K562 (cell line): Measurements from ENCODE around the gene KCNK3. TPM values are rescaled to one million over a fixed set of nuclear protein-coding genes. Genes with fewer than 3 reads are reported as not detected.

ENCODE experiments used
- GATA2 ChIP-seq: sonication (generic); formaldehyde crosslinking; IDR thresholded peaks from 2 replicates; pipeline ENCODE4 v1.4.0; 2020; ENCODE audit warnings: mild to moderate bottlenecking, missing genetic modification reagents
- NFIC ChIP-seq: fragments of 450-650 bp; IDR thresholded peaks from 2 replicates; pipeline ENCODE4 v1.6.1; 2017; ENCODE audit warnings: mild to moderate bottlenecking, inconsistent platforms
- NR3C1 ChIP-seq: sonication (generic); formaldehyde crosslinking; IDR thresholded peaks from 2 replicates; pipeline ENCODE4 v1.8.1; 2022; ENCODE audit warnings: missing genetic modification reagents
- RBM15 ChIP-seq: fragments of 200-400 bp; formaldehyde crosslinking; IDR thresholded peaks from 2 replicates; pipeline ENCODE4 v1.6.1; 2018; ENCODE audit warnings: mild to moderate bottlenecking, low read length, moderate library complexity; ENCODE audit not compliant: insufficient read depth
- RFX5 ChIP-seq: IDR thresholded peaks from 2 replicates; pipeline ENCODE4 v1.6.1; 2011; ENCODE audit warnings: low read depth, mild to moderate bottlenecking, improper control_type of control experiment, low read length
- TCF3 ChIP-seq: sonication (generic); formaldehyde crosslinking; IDR thresholded peaks from 2 replicates; pipeline ENCODE4 v1.4.0; 2020; ENCODE audit warnings: mild to moderate bottlenecking, missing genetic modification reagents
- U2AF1 ChIP-seq: fragments of 200-400 bp; formaldehyde crosslinking; optimal IDR thresholded peaks from 2 replicates; pipeline ENCODE3; 2017; ENCODE audit warnings: mild to moderate bottlenecking, low read depth, low read length, moderate library complexity
- ZEB2 ChIP-seq: fragments of 450-650 bp; IDR thresholded peaks from 2 replicates; pipeline ENCODE4 v1.6.1; 2016
- ZNF224 ChIP-seq: sonication (generic); formaldehyde crosslinking; IDR thresholded peaks from 2 replicates; pipeline ENCODE4 v1.8.0; 2022; ENCODE audit warnings: mild to moderate bottlenecking, missing genetic modification reagents
- ZNF311 ChIP-seq: fragments of 250-450 bp; sonication (Bioruptor Pico); IDR thresholded peaks from 2 replicates; pipeline ENCODE4 v1.4.0; 2020; ENCODE audit warnings: mild to moderate bottlenecking, moderate library complexity
- ZNF583 ChIP-seq: fragments of 250-450 bp; sonication (Bioruptor Pico); IDR thresholded peaks from 2 replicates; pipeline ENCODE4 v1.4.0; 2020
- polyA plus RNA-seq, 8 experiments: library from polyadenylated mRNA; depleted of rRNA in 4 of 8; stranded (reverse) in 5 of 8; unstranded in 3 of 8; fragments of >200 nt; fragmentation: Nextera tagmentation in 2 of 8; fragmentation: Illumina TruSeq in 1 of 8; extraction: Ambion mirVana in 2 of 8; extraction: Trizol in 1 of 8; gene quantifications; 2 replicates each; pipeline versions ENCODE4 v1.2.1 to v1.2.3, GENCODE V29; 2011 to 2014; ENCODE audit warnings: inconsistent platforms in 1 of 8, missing spikeins in 1 of 8
- total RNA-seq, 7 experiments: library from RNA; depleted of rRNA in 6 of 7; stranded (reverse); fragments of >200 nt in 6 of 7; fragmentation: Illumina TruSeq in 2 of 7; extraction: Trizol in 2 of 7; gene quantifications; 2 replicates each; pipeline versions ENCODE4 v1.2.1 to v1.2.3, GENCODE V29; 2011 to 2021; ENCODE audit warnings: low replicate concordance in 1 of 7
- TF ChIP-seq, protein P1 (sequence below): fragments of 200-800 bp; sonication (Bioruptor generic); IDR thresholded peaks from 2 replicates; pipeline ENCODE4 v1.6.1; 2016; ENCODE audit warnings: missing genetic modification characterization, missing compliant biosample characterization
- TF ChIP-seq, protein P2 (sequence below): fragments of 250-450 bp; sonication (Bioruptor Pico); IDR thresholded peaks from 2 replicates; pipeline ENCODE4 v1.5.0; 2021
- TF ChIP-seq, protein P3 (sequence below), 2 experiments: fragments of 250-450 bp in 1 of 2; fragments of 450-650 bp in 1 of 2; sonication (Bioruptor Pico) in 1 of 2; IDR thresholded peaks; 2 replicates each; pipeline versions ENCODE4 v1.6.1 to v1.8.0; 2016 to 2021; ENCODE audit warnings: mild to moderate bottlenecking in 2 of 2, moderate library complexity in 2 of 2, missing compliant biosample characterization in 1 of 2, missing genetic modification characterization in 1 of 2
- TF ChIP-seq, protein P4 (sequence below): sonication (generic); formaldehyde crosslinking; IDR thresholded peaks from 2 replicates; pipeline ENCODE4 v1.8.0; 2022; ENCODE audit warnings: missing genetic modification reagents, mild to moderate bottlenecking, borderline replicate concordance
- TF ChIP-seq, protein P5 (sequence below): fragments of 450-650 bp; formaldehyde crosslinking; IDR thresholded peaks from 2 replicates; pipeline ENCODE4 v1.4.0; 2020; ENCODE audit warnings: mild to moderate bottlenecking, mixed read lengths

Gene KCNK3
- total and polyA plus RNA-seq, 9 of the 15 experiments (the other 6 are each of a cell fraction or from before 2014, with no cell fraction given): 0.01 to 0.20 (median 0.07) TPM; not detected in 5

DNA sequence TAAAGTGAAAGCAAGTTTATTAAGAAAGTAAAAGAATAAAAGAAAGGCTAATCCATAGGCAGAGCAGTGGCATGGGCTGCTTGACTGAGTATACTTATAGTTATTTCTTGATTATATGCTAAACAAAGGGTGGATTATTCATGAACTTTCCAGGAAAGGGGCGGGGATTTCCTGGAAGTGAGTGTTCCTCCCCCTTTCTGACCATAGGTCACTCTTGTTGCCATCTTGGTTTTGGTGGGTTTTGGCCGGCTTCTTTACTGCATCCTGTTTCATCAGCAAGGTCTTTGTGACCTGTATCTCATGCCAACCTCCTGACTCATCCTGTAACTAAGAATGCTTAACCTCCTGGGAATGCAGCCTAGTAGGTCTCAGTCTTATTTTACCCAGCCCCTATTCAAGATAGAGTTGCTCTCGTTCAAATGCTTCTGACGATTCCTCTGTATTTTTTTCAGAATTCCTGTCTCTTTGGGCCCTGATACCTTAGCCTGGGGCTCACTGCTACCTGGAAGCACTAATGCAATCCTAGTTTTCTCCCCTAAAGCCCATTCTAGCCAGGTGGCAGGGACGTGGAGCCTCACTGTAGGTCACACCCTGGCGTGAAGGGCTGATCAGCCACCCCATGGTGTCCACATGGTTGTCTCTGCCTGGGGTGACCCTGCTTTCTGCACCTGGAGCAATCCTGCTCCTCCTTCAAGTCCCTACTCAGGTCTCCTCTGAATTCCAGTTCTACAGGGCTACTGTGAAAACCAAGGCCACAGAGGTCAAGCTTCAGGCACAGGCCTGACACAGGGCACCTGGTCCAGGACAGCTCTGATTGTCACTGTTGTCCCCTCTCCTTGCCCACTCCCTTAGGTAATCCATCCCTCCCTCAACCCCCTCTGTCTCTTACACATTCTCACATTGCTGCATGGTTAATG lies 65.6 kb downstream of the KCNK3 start (continued):
- TF ChIP-seq, protein P1, sequence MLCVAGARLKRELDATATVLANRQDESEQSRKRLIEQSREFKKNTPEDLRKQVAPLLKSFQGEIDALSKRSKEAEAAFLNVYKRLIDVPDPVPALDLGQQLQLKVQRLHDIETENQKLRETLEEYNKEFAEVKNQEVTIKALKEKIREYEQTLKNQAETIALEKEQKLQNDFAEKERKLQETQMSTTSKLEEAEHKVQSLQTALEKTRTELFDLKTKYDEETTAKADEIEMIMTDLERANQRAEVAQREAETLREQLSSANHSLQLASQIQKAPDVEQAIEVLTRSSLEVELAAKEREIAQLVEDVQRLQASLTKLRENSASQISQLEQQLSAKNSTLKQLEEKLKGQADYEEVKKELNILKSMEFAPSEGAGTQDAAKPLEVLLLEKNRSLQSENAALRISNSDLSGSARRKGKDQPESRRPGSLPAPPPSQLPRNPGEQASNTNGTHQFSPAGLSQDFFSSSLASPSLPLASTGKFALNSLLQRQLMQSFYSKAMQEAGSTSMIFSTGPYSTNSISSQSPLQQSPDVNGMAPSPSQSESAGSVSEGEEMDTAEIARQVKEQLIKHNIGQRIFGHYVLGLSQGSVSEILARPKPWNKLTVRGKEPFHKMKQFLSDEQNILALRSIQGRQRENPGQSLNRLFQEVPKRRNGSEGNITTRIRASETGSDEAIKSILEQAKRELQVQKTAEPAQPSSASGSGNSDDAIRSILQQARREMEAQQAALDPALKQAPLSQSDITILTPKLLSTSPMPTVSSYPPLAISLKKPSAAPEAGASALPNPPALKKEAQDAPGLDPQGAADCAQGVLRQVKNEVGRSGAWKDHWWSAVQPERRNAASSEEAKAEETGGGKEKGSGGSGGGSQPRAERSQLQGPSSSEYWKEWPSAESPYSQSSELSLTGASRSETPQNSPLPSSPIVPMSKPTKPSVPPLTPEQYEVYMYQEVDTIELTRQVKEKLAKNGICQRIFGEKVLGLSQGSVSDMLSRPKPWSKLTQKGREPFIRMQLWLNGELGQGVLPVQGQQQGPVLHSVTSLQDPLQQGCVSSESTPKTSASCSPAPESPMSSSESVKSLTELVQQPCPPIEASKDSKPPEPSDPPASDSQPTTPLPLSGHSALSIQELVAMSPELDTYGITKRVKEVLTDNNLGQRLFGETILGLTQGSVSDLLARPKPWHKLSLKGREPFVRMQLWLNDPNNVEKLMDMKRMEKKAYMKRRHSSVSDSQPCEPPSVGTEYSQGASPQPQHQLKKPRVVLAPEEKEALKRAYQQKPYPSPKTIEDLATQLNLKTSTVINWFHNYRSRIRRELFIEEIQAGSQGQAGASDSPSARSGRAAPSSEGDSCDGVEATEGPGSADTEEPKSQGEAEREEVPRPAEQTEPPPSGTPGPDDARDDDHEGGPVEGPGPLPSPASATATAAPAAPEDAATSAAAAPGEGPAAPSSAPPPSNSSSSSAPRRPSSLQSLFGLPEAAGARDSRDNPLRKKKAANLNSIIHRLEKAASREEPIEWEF (CRISPR knock-in tag): 0 out of 2 replicates have a peak, but pooled peaks have one; percentile 28
- TF ChIP-seq NR3C1: no peak
- 0 out of 2 replicates have a peak, but pooled peaks have one; percentile 19 for TF ChIP-seq TCF3 (CRISPR knock-in tag)
- TF ChIP-seq ZNF583 (CRISPR knock-in tag): peak; percentile 83; the same call in 1 of the 2 replicates
- TF ChIP-seq RBM15: no peak
- 0 out of 2 replicates have a peak, but pooled peaks have one; percentile 27 for TF ChIP-seq NFIC
- TF ChIP-seq GATA2 (CRISPR knock-in tag): no peak
- TF ChIP-seq ZNF224: no peak
- TF ChIP-seq ZEB2: peak; percentile 68
- TF ChIP-seq, protein P2, sequence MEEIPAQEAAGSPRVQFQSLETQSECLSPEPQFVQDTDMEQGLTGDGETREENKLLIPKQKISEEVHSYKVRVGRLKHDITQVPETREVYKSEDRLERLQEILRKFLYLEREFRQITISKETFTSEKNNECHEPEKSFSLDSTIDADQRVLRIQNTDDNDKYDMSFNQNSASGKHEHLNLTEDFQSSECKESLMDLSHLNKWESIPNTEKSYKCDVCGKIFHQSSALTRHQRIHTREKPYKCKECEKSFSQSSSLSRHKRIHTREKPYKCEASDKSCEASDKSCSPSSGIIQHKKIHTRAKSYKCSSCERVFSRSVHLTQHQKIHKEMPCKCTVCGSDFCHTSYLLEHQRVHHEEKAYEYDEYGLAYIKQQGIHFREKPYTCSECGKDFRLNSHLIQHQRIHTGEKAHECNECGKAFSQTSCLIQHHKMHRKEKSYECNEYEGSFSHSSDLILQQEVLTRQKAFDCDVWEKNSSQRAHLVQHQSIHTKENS: no peak
- TF ChIP-seq ZNF311 (CRISPR knock-in tag): no peak; the same call in none of the 2 replicates
- TF ChIP-seq, protein P3, sequence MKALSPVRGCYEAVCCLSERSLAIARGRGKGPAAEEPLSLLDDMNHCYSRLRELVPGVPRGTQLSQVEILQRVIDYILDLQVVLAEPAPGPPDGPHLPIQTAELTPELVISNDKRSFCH (CRISPR knock-in tag; IDR thresholded peaks at IDR 0.05): no peak
- TF ChIP-seq, protein P3 (tag; IDR thresholded peaks at IDR 0.05): peak; percentile 84
- TF ChIP-seq, protein P4, sequence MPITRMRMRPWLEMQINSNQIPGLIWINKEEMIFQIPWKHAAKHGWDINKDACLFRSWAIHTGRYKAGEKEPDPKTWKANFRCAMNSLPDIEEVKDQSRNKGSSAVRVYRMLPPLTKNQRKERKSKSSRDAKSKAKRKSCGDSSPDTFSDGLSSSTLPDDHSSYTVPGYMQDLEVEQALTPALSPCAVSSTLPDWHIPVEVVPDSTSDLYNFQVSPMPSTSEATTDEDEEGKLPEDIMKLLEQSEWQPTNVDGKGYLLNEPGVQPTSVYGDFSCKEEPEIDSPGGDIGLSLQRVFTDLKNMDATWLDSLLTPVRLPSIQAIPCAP (CRISPR knock-in tag): no peak
- TF ChIP-seq, protein P5, sequence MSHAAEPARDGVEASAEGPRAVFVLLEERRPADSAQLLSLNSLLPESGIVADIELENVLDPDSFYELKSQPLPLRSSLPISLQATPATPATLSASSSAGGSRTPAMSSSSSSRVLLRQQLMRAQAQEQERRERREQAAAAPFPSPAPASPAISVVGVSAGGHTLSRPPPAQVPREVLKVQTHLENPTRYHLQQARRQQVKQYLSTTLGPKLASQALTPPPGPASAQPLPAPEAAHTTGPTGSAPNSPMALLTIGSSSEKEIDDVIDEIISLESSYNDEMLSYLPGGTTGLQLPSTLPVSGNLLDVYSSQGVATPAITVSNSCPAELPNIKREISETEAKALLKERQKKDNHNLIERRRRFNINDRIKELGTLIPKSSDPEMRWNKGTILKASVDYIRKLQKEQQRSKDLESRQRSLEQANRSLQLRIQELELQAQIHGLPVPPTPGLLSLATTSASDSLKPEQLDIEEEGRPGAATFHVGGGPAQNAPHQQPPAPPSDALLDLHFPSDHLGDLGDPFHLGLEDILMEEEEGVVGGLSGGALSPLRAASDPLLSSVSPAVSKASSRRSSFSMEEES (CRISPR knock-in tag): peak; percentile 2; the same call in 1 of the 2 replicates
- no peak for TF ChIP-seq RFX5
- no peak for TF ChIP-seq U2AF1
